Left lung (tissue), 10 donors: Measurements from ENCODE around the gene NKTR. TPM values are rescaled to one million over a fixed set of nuclear protein-coding genes. Genes with fewer than 3 reads are reported as not detected.

Experiments
- ATAC-seq: fragments of 200-7000 bp; cut with Tn5 transposase; one replicate; pipeline ENCODE4 v1.9.1; 2020; ENCODE audit warnings: moderate library complexity
- DNase-seq, 4 donors: peaks; one replicate each; pipeline ENCODE4 v3.0.0-alpha.2; 2013 to 2020
- H3K27ac ChIP-seq, 2 donors: fragments of 200-600 bp; sonication (generic) in 1 of 2; one replicate each; pipeline versions ENCODE4 v1.5.0 to v1.8.0; 2020 to 2021
- H3K27me3 ChIP-seq, 2 donors: fragments of 200-600 bp; sonication (generic) in 1 of 2; one replicate each; pipeline versions ENCODE4 v1.5.0 to v1.8.0; 2020 to 2021
- H3K36me3 ChIP-seq, 2 donors: fragments of 200-600 bp; sonication (generic) in 1 of 2; one replicate each; pipeline versions ENCODE4 v1.5.0 to v1.8.0; 2020 to 2021
- H3K4me1 ChIP-seq, 2 donors: fragments of 200-600 bp; one replicate each; pipeline ENCODE4 v1.8.0; 2021
- H3K4me3 ChIP-seq, 2 donors: fragments of 200-600 bp; sonication (generic) in 1 of 2; one replicate each; pipeline versions ENCODE4 v1.5.0 to v1.8.0; 2020 to 2021; ENCODE audit warnings: mild to moderate bottlenecking in 1 of 2
- H3K9me3 ChIP-seq, 2 donors: fragments of 200-600 bp; sonication (generic) in 1 of 2; one replicate each; pipeline versions ENCODE4 v1.5.0 to v1.8.0; 2020 to 2021
- intact Hi-C, 2 donors: fragments of 100-400 bp; cut with DNase I; formaldehyde crosslinking; loops; one replicate each; pipeline versions ENCODE4 v1.11.2 to v1.14.2; 2022
- polyA plus RNA-seq, 6 donors: library from polyadenylated mRNA; unstranded; fragments of 120-200 nt; gene quantifications; one replicate each; pipeline ENCODE4 v1.2.1, GENCODE V29; 2013; ENCODE audit not compliant: insufficient read length in 6 of 6
- total RNA-seq, 2 donors: library from RNA; stranded (reverse); fragmentation: NEBNext Ultra II Directional; extraction: Animal tissue kit (Norgen Biotek cat#: 25700); gene quantifications; one replicate each; pipeline ENCODE4 v1.2.1, GENCODE V29; 2021
- TF ChIP-seq, protein P1 (sequence below), 2 donors: fragments of 200-600 bp; sonication (generic) in 1 of 2; IDR thresholded peaks; one replicate each; pipeline versions ENCODE4 v1.5.0 to v1.8.0; 2021; ENCODE audit warnings: antibody characterized with exemption in 2 of 2
- donor health status: DM: no; HTN: yes; CAD: no.
- donor health status: DM: no; HTN: no; CAD: no.

Gene NKTR
- total and polyA plus RNA-seq, 8 donors, result 53.7 to 254 (median 207) TPM

- Histone ChIP-seq H3K27ac (no peak overlapping the region), H3K4me3 (no peak overlapping the region), H3K9me3 (no peaks in the 10 kb centered on the region), H3K4me1 (no peaks in the 10 kb centered on the region), H3K27me3 (no peaks in the 10 kb centered on the region), H3K36me3 (peaks cover 0 to 11% of the 10 kb centered on the region in 2 donors)
- DNase-seq (peak in 1 of 4 donors; percentile 47), ATAC-seq (no peak)
- intact Hi-C loops, result no loop called here
- TF ChIP-seq, protein P1, sequence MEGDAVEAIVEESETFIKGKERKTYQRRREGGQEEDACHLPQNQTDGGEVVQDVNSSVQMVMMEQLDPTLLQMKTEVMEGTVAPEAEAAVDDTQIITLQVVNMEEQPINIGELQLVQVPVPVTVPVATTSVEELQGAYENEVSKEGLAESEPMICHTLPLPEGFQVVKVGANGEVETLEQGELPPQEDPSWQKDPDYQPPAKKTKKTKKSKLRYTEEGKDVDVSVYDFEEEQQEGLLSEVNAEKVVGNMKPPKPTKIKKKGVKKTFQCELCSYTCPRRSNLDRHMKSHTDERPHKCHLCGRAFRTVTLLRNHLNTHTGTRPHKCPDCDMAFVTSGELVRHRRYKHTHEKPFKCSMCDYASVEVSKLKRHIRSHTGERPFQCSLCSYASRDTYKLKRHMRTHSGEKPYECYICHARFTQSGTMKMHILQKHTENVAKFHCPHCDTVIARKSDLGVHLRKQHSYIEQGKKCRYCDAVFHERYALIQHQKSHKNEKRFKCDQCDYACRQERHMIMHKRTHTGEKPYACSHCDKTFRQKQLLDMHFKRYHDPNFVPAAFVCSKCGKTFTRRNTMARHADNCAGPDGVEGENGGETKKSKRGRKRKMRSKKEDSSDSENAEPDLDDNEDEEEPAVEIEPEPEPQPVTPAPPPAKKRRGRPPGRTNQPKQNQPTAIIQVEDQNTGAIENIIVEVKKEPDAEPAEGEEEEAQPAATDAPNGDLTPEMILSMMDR (IDR thresholded peaks at IDR 0.05), result no peak
Observed at GRCh38 chr3:42667096-42667522, 66.6 kb downstream of the NKTR start.

DNA sequence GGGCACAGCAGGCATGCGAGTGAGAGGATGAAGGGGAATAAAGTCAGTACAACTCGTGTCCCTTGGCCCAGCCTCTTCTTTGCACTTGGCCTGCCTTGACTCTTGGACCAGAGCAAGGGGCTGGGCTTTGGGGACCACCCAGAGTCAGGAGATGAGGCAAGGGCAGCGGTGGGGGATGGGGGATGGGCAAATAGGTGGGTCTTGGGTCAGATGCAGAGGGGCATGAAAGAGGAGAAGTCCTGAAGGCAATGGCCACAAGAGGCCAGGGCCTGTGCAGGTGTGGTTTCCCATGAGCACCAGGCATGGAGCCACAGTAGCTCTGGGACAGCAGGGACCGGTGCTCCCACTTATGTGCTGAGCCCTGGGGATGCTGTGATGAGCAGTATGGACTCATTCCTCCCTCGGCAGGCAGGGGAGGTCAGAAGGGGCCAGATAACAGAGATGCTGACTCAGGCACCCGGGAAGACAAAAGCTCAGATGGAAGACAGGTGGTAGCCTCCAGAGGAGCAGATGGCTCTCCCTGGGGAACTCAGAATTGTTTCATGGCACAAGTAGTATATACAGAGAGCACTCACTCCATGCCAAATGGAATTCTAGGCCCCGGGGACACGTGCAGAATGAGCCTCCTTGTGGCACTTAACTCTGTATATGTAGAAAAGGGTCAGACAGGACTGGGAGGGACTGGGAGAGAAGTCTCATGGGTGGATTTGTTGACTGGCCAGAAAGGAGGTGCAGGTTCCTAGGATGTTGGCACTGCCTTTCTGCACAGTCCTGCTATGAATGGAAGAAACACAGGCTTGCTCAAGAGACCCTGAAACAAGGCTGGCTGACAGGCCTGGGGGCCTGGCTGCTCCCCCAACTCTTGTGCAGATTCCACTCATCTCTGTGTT is 67.3 kb downstream of the NKTR start:
- H3K4me1 ChIP-seq, result no peaks in the 10 kb centered on the region
- DNase-seq (no peak), ATAC-seq (no peak)
- peaks cover 0 to 9% of the 10 kb centered on the region in 2 donors for H3K36me3 ChIP-seq
- H3K9me3 ChIP-seq, result no peaks in the 10 kb centered on the region
- no peak overlapping the region for H3K27ac ChIP-seq
- intact Hi-C loops, result no loop called here
- no peaks in the 10 kb centered on the region for H3K27me3 ChIP-seq
- no peak overlapping the region for H3K4me3 ChIP-seq
- TF ChIP-seq, protein P1 (IDR thresholded peaks at IDR 0.05), result no peak

DNA sequence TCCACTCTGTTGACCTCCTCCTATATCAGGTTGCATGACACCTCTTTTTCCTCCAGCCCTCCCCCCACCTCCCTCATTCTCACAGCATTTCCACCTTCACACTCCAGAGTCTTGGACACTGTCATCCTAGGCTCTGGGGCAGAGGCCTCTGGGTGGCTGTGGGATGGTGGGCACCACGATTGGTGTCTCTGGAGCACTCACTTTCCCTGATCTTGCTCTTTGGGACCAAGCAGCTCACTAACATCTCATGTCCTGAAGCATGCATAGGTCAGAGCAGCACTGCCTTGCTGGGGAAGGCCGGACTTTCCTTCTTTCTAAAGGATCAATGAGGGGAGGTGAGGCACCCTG is 67.9 kb downstream of the NKTR start:
- TF ChIP-seq, protein P1 (IDR thresholded peaks at IDR 0.05), result no peak
- H3K4me1 ChIP-seq, result no peaks in the 10 kb centered on the region
- no peak for DNase-seq
- no peaks in the 10 kb centered on the region for H3K9me3 ChIP-seq
- H3K4me3 ChIP-seq, result no peak overlapping the region
- no peak overlapping the region for H3K27ac ChIP-seq
- intact Hi-C loops, result no loop called here
- H3K27me3 ChIP-seq, result no peaks in the 10 kb centered on the region
- ATAC-seq, result no peak
- H3K36me3 ChIP-seq, result peaks cover 0 to 9% of the 10 kb centered on the region in 2 donors

GRCh38 chr3:42668793-42669217 is 68.3 kb downstream of the NKTR start:
- H3K36me3 ChIP-seq, result peaks cover 0 to 8% of the 10 kb centered on the region in 2 donors
- no peaks in the 10 kb centered on the region for H3K27me3 ChIP-seq
- no peak overlapping the region for H3K4me3 ChIP-seq
- DNase-seq, result no peak
- intact Hi-C loops, result no loop called here
- ATAC-seq, result no peak
- TF ChIP-seq, protein P1 (IDR thresholded peaks at IDR 0.05), result no peak
- no peaks in the 10 kb centered on the region for H3K4me1 ChIP-seq
- no peak overlapping the region for H3K27ac ChIP-seq
- H3K9me3 ChIP-seq, result no peaks in the 10 kb centered on the region

- Histone ChIP-seq H3K36me3 (no peaks in the 10 kb centered on the region), H3K9me3 (no peaks in the 10 kb centered on the region), H3K4me3 (no peak overlapping the region), H3K4me1 (no peaks in the 10 kb centered on the region), H3K27ac (no peak overlapping the region), H3K27me3 (no peaks in the 10 kb centered on the region)
- ATAC-seq (no peak), DNase-seq (no peak)
- TF ChIP-seq, protein P1 (IDR thresholded peaks at IDR 0.05), result no peak
- intact Hi-C loops, result no loop called here
Observed at GRCh38 chr3:42670051-42670576, 69.6 kb downstream of the NKTR start.
